Measurements from ENCODE around the gene APCDD1.

APCDD1 gene

DNA sequence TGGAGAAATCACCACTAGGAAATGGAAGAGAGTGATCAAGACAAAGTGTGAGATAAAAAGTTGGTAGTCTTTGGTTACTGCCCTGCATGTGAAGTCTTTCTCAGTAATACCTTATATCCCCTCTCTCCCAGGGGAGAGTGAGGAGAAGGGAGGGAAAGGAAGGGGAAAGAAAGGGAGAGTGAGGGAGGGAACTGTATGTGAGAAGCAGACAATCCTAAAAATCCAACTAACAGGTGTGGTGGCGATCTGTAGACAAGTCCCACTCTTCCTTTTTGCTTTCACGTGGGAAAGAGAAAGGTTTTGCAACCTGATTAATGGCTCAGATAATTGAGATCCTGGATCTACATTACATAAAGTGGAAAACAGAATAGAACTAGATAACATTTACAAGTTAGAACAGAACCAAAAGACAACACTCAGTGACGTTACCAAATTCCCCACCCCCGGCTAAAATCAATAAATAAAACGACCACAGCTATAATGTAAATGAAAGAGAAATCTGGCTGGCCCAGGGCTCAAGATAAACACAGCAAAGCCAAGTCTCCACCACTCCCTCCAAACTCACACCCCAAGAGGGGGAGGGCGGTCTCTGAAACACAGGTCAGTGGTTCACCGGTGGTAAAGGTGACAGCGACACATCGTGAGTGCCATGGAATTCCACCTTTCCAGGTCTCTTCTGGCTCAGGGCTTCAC, 10.0 kb upstream of the APCDD1 start:
- Histone ChIP-seq H3K27me3 (replicated peaks; ENCODE audit: insufficient read depth, low read length) (no peaks in the 10 kb centered on the region), H3K4me2 (ENCODE audit: low read depth, low read length) (no peak overlapping the region), H2AFZ (ENCODE audit: low read length) (no peak overlapping the region), H3K9ac (ENCODE audit: low read length) (no peak overlapping the region), H3K27ac (ENCODE audit: low read length) (no peak overlapping the region), H3K4me1 (ENCODE audit: low read length) (no peaks in the 10 kb centered on the region), H3K4me3 (ENCODE audit: low read length) (no peak overlapping the region), H3K36me3 (replicated peaks; ENCODE audit: insufficient read depth, low read length) (no peaks in the 10 kb centered on the region), H3K9me2 (replicated peaks; ENCODE audit: insufficient read depth, low read length) (no peaks in the 10 kb centered on the region), H3K79me2 (ENCODE audit: low read length) (no peaks in the 10 kb centered on the region), H3F3A (ENCODE audit: insufficient read depth, low read length) (no peaks in the 10 kb centered on the region), H4K20me1 (ENCODE audit: insufficient read depth, low read length) (no peaks in the 10 kb centered on the region), H3K9me3 (replicated peaks; ENCODE audit: insufficient read depth, low read length) (no peaks in the 10 kb centered on the region)
- no peak for DNase-seq
- TF ChIP-seq CTCF (IDR thresholded peaks at IDR 0.05; ENCODE audit: low read length), result no peak
- TF ChIP-seq EZH2 (optimal IDR thresholded peaks at IDR 0.05; ENCODE audit: low read depth, low read length), result no peak
- TF ChIP-seq EZH2phosphoT487 (IDR thresholded peaks at IDR 0.05; ENCODE audit: low read length), result no peak

- Histone ChIP-seq H3K4me1 (ENCODE audit: low read length) (no peaks in the 10 kb centered on the region), H3K27me3 (replicated peaks; ENCODE audit: insufficient read depth, low read length) (no peaks in the 10 kb centered on the region), H3F3A (ENCODE audit: insufficient read depth, low read length) (no peaks in the 10 kb centered on the region), H4K20me1 (ENCODE audit: insufficient read depth, low read length) (no peaks in the 10 kb centered on the region), H3K9me2 (replicated peaks; ENCODE audit: insufficient read depth, low read length) (no peaks in the 10 kb centered on the region), H3K4me3 (ENCODE audit: low read length) (no peak overlapping the region), H3K79me2 (ENCODE audit: low read length) (no peaks in the 10 kb centered on the region), H3K36me3 (replicated peaks; ENCODE audit: insufficient read depth, low read length) (no peaks in the 10 kb centered on the region), H3K9me3 (replicated peaks; ENCODE audit: insufficient read depth, low read length) (no peaks in the 10 kb centered on the region), H3K27ac (ENCODE audit: low read length) (no peak overlapping the region), H3K4me2 (ENCODE audit: low read depth, low read length) (no peak overlapping the region), H2AFZ (ENCODE audit: low read length) (no peak overlapping the region), H3K9ac (ENCODE audit: low read length) (no peak overlapping the region)
- DNase-seq, result no peak
- TF ChIP-seq EZH2 (optimal IDR thresholded peaks at IDR 0.05; ENCODE audit: low read depth, low read length) (no peak), CTCF (IDR thresholded peaks at IDR 0.05; ENCODE audit: low read length) (no peak)
These were observed 5.0 kb upstream of the APCDD1 start for GRCh38 chr18:10449396-10449795.

DNA sequence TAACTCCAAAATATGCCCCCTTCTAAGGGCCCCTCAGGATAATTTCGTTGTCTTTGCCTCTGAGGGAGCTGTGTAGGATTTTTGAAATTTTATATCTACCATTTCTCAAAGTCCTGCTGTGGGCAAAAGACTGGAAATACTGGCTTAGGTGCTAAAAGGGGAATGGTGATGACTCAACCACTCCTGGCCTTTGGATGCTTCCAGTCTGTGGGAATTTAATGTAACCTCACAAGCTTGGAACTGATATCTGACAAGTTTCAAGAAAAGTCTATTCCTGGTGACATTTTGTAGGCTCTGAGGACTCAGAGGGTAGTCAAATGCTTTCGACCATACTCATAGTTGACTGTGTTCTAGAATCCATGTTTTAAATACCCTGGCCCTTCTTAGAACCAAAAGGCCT, 3.4 kb upstream of the APCDD1 start:
- Histone ChIP-seq H3F3A (ENCODE audit: insufficient read depth, low read length) (no peaks in the 10 kb centered on the region), H3K27me3 (replicated peaks; ENCODE audit: insufficient read depth, low read length) (no peaks in the 10 kb centered on the region), H3K9ac (ENCODE audit: low read length) (no peak overlapping the region), H3K9me3 (replicated peaks; ENCODE audit: insufficient read depth, low read length) (no peaks in the 10 kb centered on the region), H3K79me2 (ENCODE audit: low read length) (no peaks in the 10 kb centered on the region), H2AFZ (ENCODE audit: low read length) (no peak overlapping the region), H3K36me3 (replicated peaks; ENCODE audit: insufficient read depth, low read length) (no peaks in the 10 kb centered on the region), H3K4me3 (ENCODE audit: low read length) (no peak overlapping the region), H4K20me1 (ENCODE audit: insufficient read depth, low read length) (no peaks in the 10 kb centered on the region), H3K27ac (ENCODE audit: low read length) (no peak overlapping the region), H3K9me2 (replicated peaks; ENCODE audit: insufficient read depth, low read length) (no peaks in the 10 kb centered on the region), H3K4me2 (ENCODE audit: low read depth, low read length) (no peak overlapping the region), H3K4me1 (ENCODE audit: low read length) (no peaks in the 10 kb centered on the region)
- DNase-seq, result no peak
- TF ChIP-seq CTCF (IDR thresholded peaks at IDR 0.05; ENCODE audit: low read length), result no peak
